ENCODE measurements around the gene MYBPC2.

GRCh38 chr19:50394017-50394416, 38.7 kb upstream of the MYBPC2 start:
- no peak for TF ChIP-seq CTCF (IDR thresholded peaks at IDR 0.05 in 4 of 5, conservative IDR thresholded peaks at IDR 0.05 in 1 of 5)
- no peak for TF ChIP-seq POLR2A (IDR thresholded peaks at IDR 0.05)
